Measurements from ENCODE around the gene UFC1. TPM values are rescaled to one million over a fixed set of nuclear protein-coding genes. Genes with fewer than 3 reads are reported as not detected.

Gene UFC1
- total RNA-seq, 1 donor: 118 TPM

GRCh38 chr1:161172776-161173376 lies 19.1 kb downstream of the UFC1 start:
- Histone ChIP-seq H3K4me3 (ENCODE audit: low read length) (no peak overlapping the region), H3K27me3 (ENCODE audit: insufficient read depth, low read length) (no peaks in the 10 kb centered on the region), H3K4me1 (ENCODE audit: insufficient read depth, low read length) (peaks cover 18% of the 10 kb centered on the region), H3K9me3 (ENCODE audit: low read depth, low read length) (no peaks in the 10 kb centered on the region)

GRCh38 chr1:161173711-161174110 lies 19.9 kb downstream of the UFC1 start:
- Histone ChIP-seq H3K4me1 (ENCODE audit: insufficient read depth, low read length) (peaks cover 23% of the 10 kb centered on the region), H3K27me3 (ENCODE audit: insufficient read depth, low read length) (no peaks in the 10 kb centered on the region), H3K4me3 (ENCODE audit: low read length) (no peak overlapping the region), H3K9me3 (ENCODE audit: low read depth, low read length) (no peaks in the 10 kb centered on the region)

- Histone ChIP-seq H3K9me3 (ENCODE audit: low read depth, low read length) (no peaks in the 10 kb centered on the region), H3K4me1 (ENCODE audit: insufficient read depth, low read length) (peaks cover 23% of the 10 kb centered on the region), H3K4me3 (ENCODE audit: low read length) (no peak overlapping the region), H3K27me3 (ENCODE audit: insufficient read depth, low read length) (no peaks in the 10 kb centered on the region)
These were observed 21.1 kb downstream of the UFC1 start for GRCh38 chr1:161174911-161175310.

GRCh38 chr1:161175771-161176453 lies 22.1 kb downstream of the UFC1 start:
- H3K27me3 ChIP-seq (ENCODE audit: insufficient read depth, low read length): no peaks in the 10 kb centered on the region
- H3K4me1 ChIP-seq (ENCODE audit: insufficient read depth, low read length): peaks cover 29% of the 10 kb centered on the region
- H3K4me3 ChIP-seq (ENCODE audit: low read length): peak overlapping the region; percentile 81

GRCh38 chr1:161176468-161177111 lies 22.8 kb downstream of the UFC1 start:
- peak overlapping the region; percentile 81 for H3K4me3 ChIP-seq (ENCODE audit: low read length)
- peaks cover 36% of the 10 kb centered on the region for H3K4me1 ChIP-seq (ENCODE audit: insufficient read depth, low read length)
- no peaks in the 10 kb centered on the region for H3K27me3 ChIP-seq (ENCODE audit: insufficient read depth, low read length)
- no peaks in the 10 kb centered on the region for H3K9me3 ChIP-seq (ENCODE audit: low read depth, low read length)

More at GRCh38 chr1:161175771-161176453, 22.1 kb downstream of the UFC1 start:
- H3K9me3 ChIP-seq (ENCODE audit: low read depth, low read length): no peaks in the 10 kb centered on the region

GRCh38 chr1:161177112-161177935 lies 23.5 kb downstream of the UFC1 start, which contains the start of gene B4GALT3:
TSS of gene B4GALT3 (minus strand) at chr1:161177507. CDS start at chr1:161176060, 1,447 bp downstream.
- Histone ChIP-seq H3K4me1 (ENCODE audit: insufficient read depth, low read length) (peaks cover 43% of the 10 kb centered on the region), H3K9me3 (ENCODE audit: low read depth, low read length) (no peaks in the 10 kb centered on the region), H3K27me3 (ENCODE audit: insufficient read depth, low read length) (no peaks in the 10 kb centered on the region), H3K4me3 (ENCODE audit: low read length) (peak within 1 kb of the TSS; percentile 81)

GRCh38 chr1:161177936-161178244 lies 24.1 kb downstream of the UFC1 start:
- no peak overlapping the region for H3K4me3 ChIP-seq (ENCODE audit: low read length)
- H3K9me3 ChIP-seq (ENCODE audit: low read depth, low read length): no peaks in the 10 kb centered on the region
- no peaks in the 10 kb centered on the region for H3K27me3 ChIP-seq (ENCODE audit: insufficient read depth, low read length)
- H3K4me1 ChIP-seq (ENCODE audit: insufficient read depth, low read length): peaks cover 49% of the 10 kb centered on the region

GRCh38 chr1:161179698-161180097 lies 25.9 kb downstream of the UFC1 start:
- H3K4me1 ChIP-seq (ENCODE audit: insufficient read depth, low read length): peaks cover 67% of the 10 kb centered on the region
- H3K4me3 ChIP-seq (ENCODE audit: low read length): no peak overlapping the region
- H3K27me3 ChIP-seq (ENCODE audit: insufficient read depth, low read length): no peaks in the 10 kb centered on the region
- H3K9me3 ChIP-seq (ENCODE audit: low read depth, low read length): no peaks in the 10 kb centered on the region

GRCh38 chr1:161180639-161181038 lies 26.9 kb downstream of the UFC1 start:
- no peak overlapping the region for H3K4me3 ChIP-seq (ENCODE audit: low read length)
- no peaks in the 10 kb centered on the region for H3K27me3 ChIP-seq (ENCODE audit: insufficient read depth, low read length)
- peaks cover 76% of the 10 kb centered on the region for H3K4me1 ChIP-seq (ENCODE audit: insufficient read depth, low read length)
- no peaks in the 10 kb centered on the region for H3K9me3 ChIP-seq (ENCODE audit: low read depth, low read length)

- no peak overlapping the region for H3K4me3 ChIP-seq (ENCODE audit: low read length)
- H3K9me3 ChIP-seq (ENCODE audit: low read depth, low read length): no peaks in the 10 kb centered on the region
- H3K4me1 ChIP-seq (ENCODE audit: insufficient read depth, low read length): peaks cover 78% of the 10 kb centered on the region
- H3K27me3 ChIP-seq (ENCODE audit: insufficient read depth, low read length): no peaks in the 10 kb centered on the region
These were observed 28.4 kb downstream of the UFC1 start for GRCh38 chr1:161182214-161182613.

- Histone ChIP-seq H3K9me3 (ENCODE audit: low read depth, low read length) (no peaks in the 10 kb centered on the region), H3K4me3 (ENCODE audit: low read length) (no peak overlapping the region), H3K4me1 (ENCODE audit: insufficient read depth, low read length) (peaks cover 92% of the 10 kb centered on the region), H3K27me3 (ENCODE audit: insufficient read depth, low read length) (no peaks in the 10 kb centered on the region)
These were observed 31.5 kb downstream of the UFC1 start for GRCh38 chr1:161185282-161185682.

GRCh38 chr1:161185732-161186311 lies 32.0 kb downstream of the UFC1 start:
- no peaks in the 10 kb centered on the region for H3K27me3 ChIP-seq (ENCODE audit: insufficient read depth, low read length)
- H3K4me3 ChIP-seq (ENCODE audit: low read length): no peak overlapping the region
- no peaks in the 10 kb centered on the region for H3K9me3 ChIP-seq (ENCODE audit: low read depth, low read length)
- H3K4me1 ChIP-seq (ENCODE audit: insufficient read depth, low read length): peaks cover 87% of the 10 kb centered on the region

GRCh38 chr1:161187311-161187710 lies 33.5 kb downstream of the UFC1 start:
- H3K27me3 ChIP-seq (ENCODE audit: insufficient read depth, low read length): no peaks in the 10 kb centered on the region
- no peak overlapping the region for H3K4me3 ChIP-seq (ENCODE audit: low read length)
- no peaks in the 10 kb centered on the region for H3K9me3 ChIP-seq (ENCODE audit: low read depth, low read length)
- peaks cover 77% of the 10 kb centered on the region for H3K4me1 ChIP-seq (ENCODE audit: insufficient read depth, low read length)

- H3K9me3 ChIP-seq (ENCODE audit: low read depth, low read length): no peaks in the 10 kb centered on the region
- no peaks in the 10 kb centered on the region for H3K27me3 ChIP-seq (ENCODE audit: insufficient read depth, low read length)
- H3K4me3 ChIP-seq (ENCODE audit: low read length): no peak overlapping the region
- peaks cover 77% of the 10 kb centered on the region for H3K4me1 ChIP-seq (ENCODE audit: insufficient read depth, low read length)
These were observed 34.6 kb downstream of the UFC1 start for GRCh38 chr1:161188381-161188780.

GRCh38 chr1:161189036-161189435 lies 35.3 kb downstream of the UFC1 start:
- Histone ChIP-seq H3K4me3 (ENCODE audit: low read length) (no peak overlapping the region), H3K9me3 (ENCODE audit: low read depth, low read length) (no peaks in the 10 kb centered on the region), H3K4me1 (ENCODE audit: insufficient read depth, low read length) (peaks cover 77% of the 10 kb centered on the region), H3K27me3 (ENCODE audit: insufficient read depth, low read length) (no peaks in the 10 kb centered on the region)

All from mononuclear cell (primary cell).